SK-N-SH treated with all-trans-retinoic acid at 6 μM for 48 hours (cell line): ENCODE data around the gene MYO5B.

Experiments
- ESRRG ChIP-seq: fragments of 250-450 bp; sonication (Bioruptor Pico); IDR thresholded peaks from 2 replicates; pipeline ENCODE4 v1.6.1; 2021; ENCODE audit warnings: mild to moderate bottlenecking
- OSR1 ChIP-seq: fragments of 250-450 bp; sonication (Bioruptor Pico); IDR thresholded peaks from 2 replicates; pipeline ENCODE4 v1.8.0; 2022; ENCODE audit warnings: moderate library complexity, mild to moderate bottlenecking, inconsistent platforms
- ZFP3 ChIP-seq: fragments of 250-450 bp; sonication (Bioruptor Pico); IDR thresholded peaks from 2 replicates; pipeline ENCODE4 v1.5.0; 2020; ENCODE audit warnings: mild to moderate bottlenecking, moderate library complexity

DNA sequence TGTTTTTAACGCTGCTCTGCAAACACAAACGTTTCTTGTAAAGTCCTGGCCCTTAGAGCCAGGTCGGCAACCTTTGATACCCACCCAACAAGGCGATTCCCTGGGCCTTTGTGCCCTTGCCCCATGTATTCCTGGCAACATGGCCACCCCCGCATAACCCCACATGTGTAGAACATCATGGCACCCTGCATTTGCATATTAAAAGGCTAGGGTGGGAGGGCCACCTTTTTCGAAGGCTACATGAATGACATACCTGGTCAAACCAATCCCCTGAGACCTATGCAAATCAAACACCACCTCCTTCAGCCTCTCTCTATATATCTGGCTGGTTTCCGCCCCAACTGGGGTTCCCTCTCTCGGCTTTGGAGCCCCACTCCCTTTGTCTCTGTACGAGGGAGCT is 105.2 kb downstream of the MYO5B start:
- no peak for TF ChIP-seq ZFP3
- TF ChIP-seq ESRRG (CRISPR knock-in tag) = no peak
- no peak for TF ChIP-seq OSR1
